Measurements from ENCODE around the gene BID.

BID gene

GRCh38 chr22:17732251-17732854, 41.9 kb downstream of the BID start:
- DNase-seq = no peak

GRCh38 chr22:17729561-17729960, 44.7 kb downstream of the BID start:
- no peak for DNase-seq

GRCh38 chr22:17728786-17729185, 45.5 kb downstream of the BID start:
- no peak for DNase-seq

GRCh38 chr22:17726928-17727897, 47.1 kb downstream of the BID start:
- DNase-seq = no peak

- no peak for DNase-seq
These were observed 48.0 kb downstream of the BID start for GRCh38 chr22:17726006-17726927.

GRCh38 chr22:17725500-17725796, 48.8 kb downstream of the BID start:
- no peak for DNase-seq

- DNase-seq = no peak
These were observed 49.4 kb downstream of the BID start for GRCh38 chr22:17724678-17725499.

- no peak for DNase-seq
These were observed 50.0 kb downstream of the BID start for GRCh38 chr22:17724241-17724640.

GRCh38 chr22:17719911-17720310, 54.4 kb downstream of the BID start:
- DNase-seq = no peak

- DNase-seq = no peak
These were observed 56.6 kb downstream of the BID start for GRCh38 chr22:17717708-17718107.

GRCh38 chr22:17716529-17716928, 57.7 kb downstream of the BID start:
- DNase-seq = no peak

GRCh38 chr22:17712441-17712840, 61.8 kb downstream of the BID start:
- DNase-seq = no peak

- no peak for DNase-seq
These were observed 64.2 kb downstream of the BID start for GRCh38 chr22:17710023-17710422.

- no peak for DNase-seq
These were observed 66.7 kb downstream of the BID start for GRCh38 chr22:17707526-17707925.

GRCh38 chr22:17706947-17707346, 67.3 kb downstream of the BID start:
- DNase-seq = no peak

GRCh38 chr22:17705951-17706900, 68.0 kb downstream of the BID start:
- DNase-seq = peak; percentile 33

GRCh38 chr22:17705546-17705945, 68.7 kb downstream of the BID start:
- no peak for DNase-seq

GRCh38 chr22:17703811-17704210, 70.5 kb downstream of the BID start:
- no peak for DNase-seq

GRCh38 chr22:17700778-17701177, 73.5 kb downstream of the BID start:
- DNase-seq = no peak

GRCh38 chr22:17699696-17700340, 74.5 kb downstream of the BID start:
- DNase-seq = no peak

GRCh38 chr22:17698948-17699347, 75.3 kb downstream of the BID start:
- no peak for DNase-seq

All from CD4-positive, alpha-beta T cell treated with Interleukin-21 for 1 hour (primary cell).